OCI-LY1 (cell line): ENCODE measurements around the gene ACE2.

Experiments
- H2AFZ ChIP-seq: fragments of 200-600 bp; sonication (generic), shearing (Covaris generic); 2 replicates; pipeline ENCODE4 v1.6.0; 2014; ENCODE audit warnings: antibody characterized with exemption, mild to moderate bottlenecking, low read length
- H3F3A ChIP-seq: fragments of 200-600 bp; sonication (generic), shearing (Covaris generic); 2 replicates; pipeline ENCODE4 v1.6.0; 2014; ENCODE audit warnings: mild to moderate bottlenecking, antibody characterized with exemption, low read length, moderate library complexity; ENCODE audit not compliant: insufficient read depth
- H3K27ac ChIP-seq: fragments of 200-600 bp; sonication (generic); 2 replicates; pipeline ENCODE4 v1.5.1; 2014; ENCODE audit warnings: low read length, mixed run types, mild to moderate bottlenecking, low read depth; ENCODE audit not compliant: poor library complexity, severe bottlenecking
- H3K27me3 ChIP-seq: fragments of 200-600 bp; sonication (generic); 2 replicates; pipeline ENCODE4 v1.6.0; 2014; ENCODE audit warnings: antibody characterized with exemption, mild to moderate bottlenecking, low read length, moderate library complexity; ENCODE audit not compliant: insufficient read depth
- H3K36me3 ChIP-seq: fragments of 200-600 bp; sonication (generic); 2 replicates; pipeline ENCODE4 v1.6.1; 2014; ENCODE audit warnings: mild to moderate bottlenecking, antibody characterized with exemption, low read length, moderate library complexity, mixed read lengths; ENCODE audit not compliant: insufficient read depth
- H3K4me1 ChIP-seq: fragments of 200-600 bp; sonication (generic); 2 replicates; pipeline ENCODE4 v1.5.1; 2014; ENCODE audit warnings: mild to moderate bottlenecking, low read length, moderate library complexity; ENCODE audit not compliant: insufficient read depth, severe bottlenecking
- H3K4me2 ChIP-seq: fragments of 200-600 bp; sonication (generic), shearing (Covaris generic); 2 replicates; pipeline ENCODE4 v1.6.1; 2014; ENCODE audit warnings: low read length
- H3K4me3 ChIP-seq: fragments of 200-600 bp; sonication (generic); 2 replicates; pipeline ENCODE4 v1.5.1; 2014; ENCODE audit warnings: low read length, low read depth, mild to moderate bottlenecking, mixed read lengths; ENCODE audit not compliant: poor library complexity, severe bottlenecking
- H3K79me2 ChIP-seq: fragments of 200-600 bp; shearing (Covaris generic); 2 replicates; pipeline ENCODE4 v1.6.1; 2016; ENCODE audit warnings: mixed run types, low read length, mixed read lengths; ENCODE audit not compliant: insufficient read depth
- H3K9ac ChIP-seq: fragments of 200-600 bp; sonication (generic), shearing (Covaris generic); 2 replicates; pipeline ENCODE4 v1.6.1; 2014; ENCODE audit warnings: mild to moderate bottlenecking, low read length, mixed read lengths
- H3K9me2 ChIP-seq: fragments of 200-600 bp; sonication (generic), shearing (Covaris generic); 2 replicates; pipeline ENCODE4 v1.6.1; 2014; ENCODE audit warnings: low read depth, mild to moderate bottlenecking, low read length, mixed read lengths
- H3K9me3 ChIP-seq: fragments of 200-600 bp; shearing (Covaris generic); 2 replicates; pipeline ENCODE4 v1.6.1; 2014; ENCODE audit warnings: low read length, mixed read lengths
- H4K20me1 ChIP-seq: fragments of 200-600 bp; sonication (generic), shearing (Covaris generic); 2 replicates; pipeline ENCODE4 v1.6.0; 2016; ENCODE audit warnings: mild to moderate bottlenecking, low read length; ENCODE audit not compliant: insufficient read depth
- EZH2 ChIP-seq: fragments of 200-600 bp; sonication (generic), shearing (Covaris generic); IDR thresholded peaks from 2 replicates; pipeline ENCODE4 v1.8.0; 2017; ENCODE audit warnings: borderline replicate concordance, mixed run types, mild to moderate bottlenecking, antibody characterized with exemption, low read length, moderate library complexity, mixed read lengths
- TF ChIP-seq, protein P1 (sequence below): fragments of 200-600 bp; sonication (generic), shearing (Covaris generic); IDR thresholded peaks from 2 replicates; pipeline ENCODE4 v1.5.1; 2017; ENCODE audit warnings: mild to moderate bottlenecking, antibody characterized with exemption, low read length, moderate library complexity, mixed read lengths

ACE2 gene

DNA sequence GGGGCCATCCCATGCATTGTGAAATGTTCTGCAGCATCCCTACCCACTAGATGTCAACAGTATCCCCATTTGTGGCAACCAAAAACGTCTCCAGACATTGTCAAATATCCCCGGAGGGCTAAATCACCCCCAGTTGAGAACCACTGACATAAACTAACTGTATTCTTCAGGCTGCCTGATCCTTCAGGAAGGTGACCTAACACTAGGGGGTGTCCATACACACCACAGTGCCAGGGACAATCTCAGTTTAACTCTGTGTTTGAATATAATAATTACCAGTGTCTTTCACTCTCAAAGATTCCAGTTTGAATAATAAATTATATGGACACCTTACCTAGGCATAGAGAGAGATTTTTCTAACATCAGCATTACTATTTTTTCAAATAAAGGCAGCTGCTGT lies 6.4 kb downstream of the ACE2 start:
- Histone ChIP-seq H3K4me3 (no peak overlapping the region), H3K27me3 (no peaks in the 10 kb centered on the region), H3K4me2 (no peak overlapping the region), H3K9ac (no peak overlapping the region), H3K36me3 (no peaks in the 10 kb centered on the region), H4K20me1 (no peaks in the 10 kb centered on the region), H3K9me3 (no peaks in the 10 kb centered on the region), H2AFZ (no peak overlapping the region), H3K9me2 (no peaks in the 10 kb centered on the region), H3K4me1 (no peaks in the 10 kb centered on the region), H3F3A (no peaks in the 10 kb centered on the region), H3K79me2 (no peaks in the 10 kb centered on the region), H3K27ac (no peak overlapping the region)
- TF ChIP-seq EZH2, result no peak
- TF ChIP-seq, protein P1, sequence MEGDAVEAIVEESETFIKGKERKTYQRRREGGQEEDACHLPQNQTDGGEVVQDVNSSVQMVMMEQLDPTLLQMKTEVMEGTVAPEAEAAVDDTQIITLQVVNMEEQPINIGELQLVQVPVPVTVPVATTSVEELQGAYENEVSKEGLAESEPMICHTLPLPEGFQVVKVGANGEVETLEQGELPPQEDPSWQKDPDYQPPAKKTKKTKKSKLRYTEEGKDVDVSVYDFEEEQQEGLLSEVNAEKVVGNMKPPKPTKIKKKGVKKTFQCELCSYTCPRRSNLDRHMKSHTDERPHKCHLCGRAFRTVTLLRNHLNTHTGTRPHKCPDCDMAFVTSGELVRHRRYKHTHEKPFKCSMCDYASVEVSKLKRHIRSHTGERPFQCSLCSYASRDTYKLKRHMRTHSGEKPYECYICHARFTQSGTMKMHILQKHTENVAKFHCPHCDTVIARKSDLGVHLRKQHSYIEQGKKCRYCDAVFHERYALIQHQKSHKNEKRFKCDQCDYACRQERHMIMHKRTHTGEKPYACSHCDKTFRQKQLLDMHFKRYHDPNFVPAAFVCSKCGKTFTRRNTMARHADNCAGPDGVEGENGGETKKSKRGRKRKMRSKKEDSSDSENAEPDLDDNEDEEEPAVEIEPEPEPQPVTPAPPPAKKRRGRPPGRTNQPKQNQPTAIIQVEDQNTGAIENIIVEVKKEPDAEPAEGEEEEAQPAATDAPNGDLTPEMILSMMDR, result no peak

DNA sequence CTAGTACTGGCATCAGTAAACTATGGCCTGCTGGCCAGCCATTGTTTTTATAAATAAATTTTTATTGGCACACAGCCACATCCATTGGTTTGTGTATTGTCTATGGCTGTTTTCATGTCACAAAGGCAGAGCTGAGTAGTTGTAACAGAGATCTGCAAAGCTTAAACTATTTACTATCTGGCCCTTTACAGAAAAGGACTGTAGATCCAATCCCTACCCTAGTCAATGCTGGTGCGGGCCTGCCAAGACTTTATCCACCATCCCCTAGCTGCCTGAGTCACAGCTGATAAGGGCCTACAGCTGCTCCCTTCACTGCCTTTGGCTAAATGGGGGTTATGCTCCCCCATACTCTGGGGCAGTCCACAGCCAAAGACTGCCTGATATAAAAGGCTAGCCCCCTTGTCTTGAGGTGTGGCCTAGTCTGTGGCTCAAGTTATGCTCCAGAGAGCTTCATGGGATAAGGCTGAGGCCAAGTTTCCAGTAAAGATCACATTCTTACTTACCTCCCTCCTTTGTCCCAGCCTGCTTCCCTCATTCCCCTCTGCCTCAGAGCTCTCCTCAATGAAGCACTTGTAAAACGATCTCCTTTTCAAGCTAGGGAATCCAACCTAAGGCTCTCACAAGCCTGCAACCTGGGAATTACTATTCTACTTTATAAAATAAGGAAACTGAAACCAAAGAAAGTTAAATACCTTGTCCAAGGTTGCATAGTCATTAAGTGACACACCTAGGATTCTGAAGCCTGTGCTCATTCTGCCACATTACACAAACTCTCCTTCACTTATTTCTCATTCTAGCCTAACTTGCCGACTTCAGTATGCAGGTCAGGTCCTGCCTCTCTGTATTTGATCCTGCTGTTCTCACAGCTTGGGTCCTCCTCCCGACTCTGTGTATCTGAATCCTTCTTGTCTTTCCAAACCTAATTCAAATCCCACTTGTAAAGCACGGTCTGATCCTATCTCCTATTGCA lies 20.7 kb downstream of the ACE2 start:
- Histone ChIP-seq H3K36me3 (no peaks in the 10 kb centered on the region), H3K79me2 (no peaks in the 10 kb centered on the region), H3F3A (no peaks in the 10 kb centered on the region), H3K9me3 (no peaks in the 10 kb centered on the region), H4K20me1 (no peaks in the 10 kb centered on the region), H3K27ac (no peak overlapping the region), H3K9ac (no peak overlapping the region), H2AFZ (no peak overlapping the region), H3K9me2 (no peaks in the 10 kb centered on the region), H3K4me2 (no peak overlapping the region), H3K4me3 (no peak overlapping the region), H3K27me3 (no peaks in the 10 kb centered on the region), H3K4me1 (no peaks in the 10 kb centered on the region)
- no peak for TF ChIP-seq EZH2
- TF ChIP-seq, protein P1, result no peak

GRCh38 chrX:15576019-15576418 lies 24.7 kb downstream of the ACE2 start:
- no peak overlapping the region for H3K27ac ChIP-seq
- no peak overlapping the region for H2AFZ ChIP-seq
- H3K4me2 ChIP-seq, result no peak overlapping the region

More at GRCh38 chrX:15576019-15576418, 24.7 kb downstream of the ACE2 start:
- H3K27me3 ChIP-seq, result no peaks in the 10 kb centered on the region
- no peak for TF ChIP-seq EZH2
- TF ChIP-seq, protein P1, result no peak
- H3K4me3 ChIP-seq, result no peak overlapping the region
- no peaks in the 10 kb centered on the region for H3F3A ChIP-seq
- H3K36me3 ChIP-seq, result no peaks in the 10 kb centered on the region
- no peaks in the 10 kb centered on the region for H3K9me3 ChIP-seq
- H3K79me2 ChIP-seq, result no peaks in the 10 kb centered on the region
- no peaks in the 10 kb centered on the region for H4K20me1 ChIP-seq
- H3K9me2 ChIP-seq, result no peaks in the 10 kb centered on the region
- H3K4me1 ChIP-seq, result no peaks in the 10 kb centered on the region
- no peak overlapping the region for H3K9ac ChIP-seq
